ENCODE measurements around the gene DNAJC4. TPM values are rescaled to one million over a fixed set of nuclear protein-coding genes. Genes with fewer than 3 reads are reported as not detected.

DNAJC4 gene
- total and polyA plus RNA-seq, 12 donors: 19.9 to 220 (median 66.8) TPM

GRCh38 chr11:64220271-64220670, 10.1 kb upstream of the DNAJC4 start:
- H3K27me3 ChIP-seq: no peaks in the 10 kb centered on the region
- peaks cover 0 to 12% of the 10 kb centered on the region in 2 donors for H3K36me3 ChIP-seq (replicated peaks in 1 of 2)
- no peaks in the 10 kb centered on the region for H3K9me3 ChIP-seq (replicated peaks in 1 of 3)
- intact Hi-C loops (cut with DNase I): no loop called here
- 66 to 90% (median 79%) methylated on average over 2 to 17 of the region's 17 CpGs for WGBS, 4 donors
- no peak for DNase-seq
- TF ChIP-seq POLR2A (IDR thresholded peaks at IDR 0.05): no peak
- TF ChIP-seq, protein P1, sequence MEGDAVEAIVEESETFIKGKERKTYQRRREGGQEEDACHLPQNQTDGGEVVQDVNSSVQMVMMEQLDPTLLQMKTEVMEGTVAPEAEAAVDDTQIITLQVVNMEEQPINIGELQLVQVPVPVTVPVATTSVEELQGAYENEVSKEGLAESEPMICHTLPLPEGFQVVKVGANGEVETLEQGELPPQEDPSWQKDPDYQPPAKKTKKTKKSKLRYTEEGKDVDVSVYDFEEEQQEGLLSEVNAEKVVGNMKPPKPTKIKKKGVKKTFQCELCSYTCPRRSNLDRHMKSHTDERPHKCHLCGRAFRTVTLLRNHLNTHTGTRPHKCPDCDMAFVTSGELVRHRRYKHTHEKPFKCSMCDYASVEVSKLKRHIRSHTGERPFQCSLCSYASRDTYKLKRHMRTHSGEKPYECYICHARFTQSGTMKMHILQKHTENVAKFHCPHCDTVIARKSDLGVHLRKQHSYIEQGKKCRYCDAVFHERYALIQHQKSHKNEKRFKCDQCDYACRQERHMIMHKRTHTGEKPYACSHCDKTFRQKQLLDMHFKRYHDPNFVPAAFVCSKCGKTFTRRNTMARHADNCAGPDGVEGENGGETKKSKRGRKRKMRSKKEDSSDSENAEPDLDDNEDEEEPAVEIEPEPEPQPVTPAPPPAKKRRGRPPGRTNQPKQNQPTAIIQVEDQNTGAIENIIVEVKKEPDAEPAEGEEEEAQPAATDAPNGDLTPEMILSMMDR (IDR thresholded peaks at IDR 0.05): no peak
- H3K4me3 ChIP-seq: no peak overlapping the region
- peaks cover 0 to 8% of the 10 kb centered on the region in 2 donors for H3K4me1 ChIP-seq (replicated peaks in 1 of 2)
- H3K27ac ChIP-seq: no peak overlapping the region

DNA sequence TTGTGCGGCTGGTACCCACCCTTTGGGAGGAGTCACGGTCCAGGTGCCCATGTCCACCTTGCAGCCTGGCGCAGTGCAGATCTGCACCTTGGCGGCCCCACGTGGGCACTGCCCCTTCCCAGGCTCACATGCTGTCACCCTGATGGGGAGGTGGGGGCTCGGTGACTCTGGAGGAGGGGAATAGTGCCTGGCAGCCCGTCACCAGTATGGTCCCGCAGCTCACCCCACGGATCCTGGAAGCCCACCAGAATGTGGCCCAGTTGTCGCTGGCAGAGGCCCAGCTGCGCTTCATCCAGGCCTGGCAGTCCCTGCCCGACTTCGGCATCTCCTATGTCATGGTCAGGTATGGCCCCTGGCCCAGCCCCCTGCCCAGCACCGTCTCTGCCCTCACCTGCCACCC, 9.6 kb upstream of the DNAJC4 start:
- H3K27me3 ChIP-seq: no peaks in the 10 kb centered on the region
- peaks cover 0 to 12% of the 10 kb centered on the region in 2 donors for H3K36me3 ChIP-seq (replicated peaks in 1 of 2)
- H3K9me3 ChIP-seq (replicated peaks in 1 of 3): no peaks in the 10 kb centered on the region
- no peak overlapping the region for H3K27ac ChIP-seq
- TF ChIP-seq POLR2A (IDR thresholded peaks at IDR 0.05): no peak
- TF ChIP-seq, protein P1 (IDR thresholded peaks at IDR 0.05): no peak
- peaks cover 0 to 12% of the 10 kb centered on the region in 2 donors for H3K4me1 ChIP-seq (replicated peaks in 1 of 2)
- no peak overlapping the region for H3K4me3 ChIP-seq
- intact Hi-C loops (cut with DNase I): no loop called here
- WGBS, 4 donors: 78 to 90% (median 86%) methylated on average over 7 to 14 of the region's 14 CpGs
- DNase-seq: no peak

DNA sequence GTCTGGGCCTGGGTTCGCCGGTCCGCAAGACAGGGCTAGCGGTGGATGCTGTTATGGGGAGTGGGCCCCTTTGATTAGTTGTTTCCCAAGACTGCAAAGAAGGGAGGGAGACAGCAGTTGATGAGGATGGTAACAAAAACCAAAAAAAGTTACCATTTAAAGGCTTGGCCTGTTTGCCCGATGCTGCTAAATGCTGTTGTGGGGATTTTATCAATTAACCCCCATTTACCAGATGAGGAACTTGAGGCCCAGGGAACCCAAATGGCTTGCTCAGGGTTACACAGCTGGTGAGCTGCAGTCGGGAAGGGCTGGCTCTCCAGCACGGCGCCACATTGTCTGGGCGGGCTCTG, 7.7 kb upstream of the DNAJC4 start:
- H3K4me1 ChIP-seq (replicated peaks in 1 of 2): peaks cover 11 to 25% of the 10 kb centered on the region in 2 donors
- no peak overlapping the region for H3K27ac ChIP-seq
- H3K9me3 ChIP-seq (replicated peaks in 1 of 3): no peaks in the 10 kb centered on the region
- 80 to 85% (median 83%) methylated on average over 9 of the region's 9 CpGs for WGBS, 4 donors
- no peak for TF ChIP-seq POLR2A (IDR thresholded peaks at IDR 0.05)
- TF ChIP-seq, protein P1 (IDR thresholded peaks at IDR 0.05): no peak
- H3K4me3 ChIP-seq: no peak overlapping the region
- peaks cover 0 to 12% of the 10 kb centered on the region in 2 donors for H3K36me3 ChIP-seq (replicated peaks in 1 of 2)
- DNase-seq: no peak
- intact Hi-C loops (cut with DNase I): no loop called here
- H3K27me3 ChIP-seq: no peaks in the 10 kb centered on the region

- DNase-seq: peak in 2 of 7 donors; percentile 19 to 34
- 81 to 85% (median 84%) methylated on average over 10 to 24 of the region's 24 CpGs for WGBS, 4 donors
- intact Hi-C loops (cut with DNase I): no loop called here
Measured at GRCh38 chr11:64223001-64223651, 7.2 kb upstream of the DNAJC4 start.

More at GRCh38 chr11:64223001-64223651, 7.2 kb upstream of the DNAJC4 start:
- H3K4me1 ChIP-seq (replicated peaks in 1 of 2): peaks cover 11 to 30% of the 10 kb centered on the region in 2 donors
- H3K9me3 ChIP-seq (replicated peaks in 1 of 3): no peaks in the 10 kb centered on the region
- H3K4me3 ChIP-seq: no peak overlapping the region
- no peaks in the 10 kb centered on the region for H3K27me3 ChIP-seq
- peaks cover 0 to 12% of the 10 kb centered on the region in 2 donors for H3K36me3 ChIP-seq (replicated peaks in 1 of 2)
- no peak for TF ChIP-seq POLR2A (IDR thresholded peaks at IDR 0.05)
- TF ChIP-seq, protein P1 (IDR thresholded peaks at IDR 0.05): no peak
- no peak overlapping the region for H3K27ac ChIP-seq

Data from adrenal gland (tissue), 12 donors.